Peyer's patch (tissue), 4 donors: ENCODE data around the gene CLEC4C.

Source experiments
- CTCF ChIP-seq, 6 experiments: fragments of 450-650 bp in 4 of 6; fragments of 200-600 bp in 2 of 6; sonication (generic) in 1 of 6; IDR thresholded peaks; one replicate each; pipeline ENCODE4 v1.5.1; 2017 to 2019; ENCODE audit warnings: antibody characterized with exemption in 6 of 6, mild to moderate bottlenecking in 3 of 6, moderate library complexity in 1 of 6
- POLR2A ChIP-seq, 2 donors: fragments of 450-650 bp; IDR thresholded peaks; one replicate each; pipeline ENCODE4 v1.5.1; 2017; ENCODE audit warnings: antibody characterized with exemption in 2 of 2, mild to moderate bottlenecking in 2 of 2, moderate library complexity in 2 of 2

- TF ChIP-seq CTCF (IDR thresholded peaks at IDR 0.05) (no peak), POLR2A (IDR thresholded peaks at IDR 0.05) (no peak)
These were observed 65.6 kb downstream of the CLEC4C start for GRCh38 chr12:7681535-7681934.
